Kidney (tissue), 14 donors: ENCODE measurements around the gene GLIS1. TPM values are rescaled to one million over a fixed set of nuclear protein-coding genes. Genes with fewer than 3 reads are reported as not detected.

Source experiments
- DNase-seq, 5 donors: peaks; one replicate each; pipeline ENCODE4 v3.0.0-alpha.2; 2013 to 2020
- FAIRE-seq: peaks from 2 replicates; lab custom pipeline; 2012; peaks lifted over from hg19 to GRCh38; lab: Jason Lieb, UNC
- H3K27ac ChIP-seq, 2 donors: one replicate each; pipeline ENCODE4 v1.7.0; 2013; ENCODE audit warnings: low read depth in 2 of 2, low read length in 2 of 2, inconsistent platforms in 1 of 2
- H3K27me3 ChIP-seq: one replicate; pipeline ENCODE4 v1.7.1; 2013; ENCODE audit warnings: low read length, inconsistent platforms; ENCODE audit not compliant: control insufficient read depth, insufficient read depth
- H3K36me3 ChIP-seq, 3 donors: one replicate each; pipeline versions ENCODE4 v1.7.0 to v1.7.1; 2013; ENCODE audit warnings: low read length in 3 of 3, control low read depth in 1 of 3, inconsistent platforms in 1 of 3; ENCODE audit not compliant: insufficient read depth in 3 of 3, control insufficient read depth in 2 of 3
- H3K4me1 ChIP-seq, 3 donors: one replicate each; pipeline versions ENCODE4 v1.7.0 to v1.7.1; 2013; ENCODE audit warnings: low read length in 3 of 3, inconsistent platforms in 1 of 3, low read depth in 1 of 3; ENCODE audit not compliant: control insufficient read depth in 2 of 3, insufficient read depth in 2 of 3
- H3K4me3 ChIP-seq, 3 donors: one replicate each; pipeline versions ENCODE4 v1.7.0 to v1.8.1; 2013; ENCODE audit warnings: low read length in 3 of 3, control low read depth in 1 of 3, inconsistent platforms in 1 of 3
- H3K9ac ChIP-seq, 3 donors: one replicate each; pipeline versions ENCODE4 v1.7.0 to v1.7.1; 2013; ENCODE audit warnings: low read length in 3 of 3, control low read depth in 1 of 3, inconsistent platforms in 1 of 3
- H3K9me3 ChIP-seq, 3 donors: one replicate each; pipeline versions ENCODE4 v1.7.0 to v1.7.1; 2013; ENCODE audit warnings: low read length in 3 of 3, control low read depth in 1 of 3, inconsistent platforms in 1 of 3; ENCODE audit not compliant: control insufficient read depth in 2 of 3, insufficient read depth in 1 of 3
- intact Hi-C: fragments of 100-400 bp; cut with DNase I; formaldehyde crosslinking; loops from one replicate; pipeline ENCODE4 v1.11.1; 2022
- polyA plus RNA-seq: library from polyadenylated mRNA; stranded (reverse); fragments of 350-450 nt; fragmentation: Illumina TruSeq; extraction: RNeasy Lipid Tissue Mini Kit (QIAGEN cat#74804); gene quantifications from one replicate; pipeline ENCODE4 v1.2.3, GENCODE V29; 2014; ENCODE audit warnings: low read depth, low replicate concordance; ENCODE audit not compliant: insufficient read depth
- total RNA-seq: library from RNA; stranded (reverse); fragmentation: NEBNext Ultra II Directional; extraction: Animal tissue kit (Norgen Biotek cat#: 25700); gene quantifications from one replicate; pipeline ENCODE4 v1.2.1, GENCODE V29; 2021
- TF ChIP-seq, protein P1 (sequence below): IDR thresholded peaks from 3 replicates; pipeline ENCODE4 v1.5.1; 2012; ENCODE audit warnings: mild to moderate bottlenecking, moderate library complexity, borderline replicate concordance; ENCODE audit not compliant: insufficient read depth; ENCODE audit errors: extremely low read depth
- donor health status: control.
- donor health status: control.
- donor health status: control.
- donor health status: control.
- donor health status: control.
- donor health status: DM: yes; HTN: yes; CAD: no.
- donor health status: Normal renal cell carcinoma (clear cell type).

The GLIS1 gene
- total and polyA plus RNA-seq, 2 donors from 2014 or later, result 3.3 to 3.7 TPM

DNA sequence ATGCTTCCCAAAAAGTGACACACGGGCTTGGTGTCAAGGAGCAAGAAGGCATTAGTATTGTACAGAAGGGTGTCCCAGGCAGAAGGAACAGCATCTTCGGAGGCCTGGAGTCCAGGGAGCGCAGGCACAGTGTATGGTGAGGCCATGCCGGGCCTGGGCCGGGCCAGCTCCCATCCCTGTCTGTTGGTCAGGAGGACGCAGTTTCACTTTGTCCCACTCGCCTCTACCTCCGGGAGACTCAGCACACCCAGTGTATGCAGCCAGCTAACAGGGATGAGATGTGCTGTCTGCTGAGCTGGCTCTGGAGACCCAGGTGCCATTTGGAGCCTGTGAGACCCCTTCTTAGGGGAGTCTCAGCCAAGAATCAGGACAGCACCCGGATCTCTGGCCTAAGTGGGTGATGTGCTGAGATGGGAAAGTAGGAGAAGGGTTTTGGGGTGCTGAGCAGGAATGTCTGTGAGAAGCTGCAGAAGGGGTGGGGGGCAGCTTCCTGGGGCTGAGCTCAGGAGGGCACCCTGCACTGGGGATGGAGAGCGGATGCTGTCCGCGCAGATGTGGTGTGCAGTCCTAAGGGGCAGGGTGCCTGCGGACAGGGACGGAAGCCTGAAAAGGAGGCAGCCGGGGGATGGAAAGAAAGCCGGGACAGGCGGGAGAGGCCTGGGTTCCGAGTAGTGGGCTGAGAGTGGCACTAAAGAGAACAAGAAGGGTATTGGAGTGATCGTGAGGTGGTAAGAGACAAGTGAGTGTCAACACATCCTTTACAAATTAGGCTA, 254.1 kb downstream of the GLIS1 start:
- Histone ChIP-seq H3K4me3 (no peak overlapping the region), H3K9ac (no peak overlapping the region), H3K4me1 (no peaks in the 10 kb centered on the region), H3K36me3 (no peaks in the 10 kb centered on the region), H3K27me3 (no peaks in the 10 kb centered on the region), H3K27ac (no peak overlapping the region), H3K9me3 (no peaks in the 10 kb centered on the region)
- intact Hi-C loops, result loop anchor here (5.0 kb wide), 2 partner anchors 197 to 267 kb away; no protein-coding TSS in a partner anchor
- no peak for FAIRE-seq
- no peak for DNase-seq
- TF ChIP-seq, protein P1, sequence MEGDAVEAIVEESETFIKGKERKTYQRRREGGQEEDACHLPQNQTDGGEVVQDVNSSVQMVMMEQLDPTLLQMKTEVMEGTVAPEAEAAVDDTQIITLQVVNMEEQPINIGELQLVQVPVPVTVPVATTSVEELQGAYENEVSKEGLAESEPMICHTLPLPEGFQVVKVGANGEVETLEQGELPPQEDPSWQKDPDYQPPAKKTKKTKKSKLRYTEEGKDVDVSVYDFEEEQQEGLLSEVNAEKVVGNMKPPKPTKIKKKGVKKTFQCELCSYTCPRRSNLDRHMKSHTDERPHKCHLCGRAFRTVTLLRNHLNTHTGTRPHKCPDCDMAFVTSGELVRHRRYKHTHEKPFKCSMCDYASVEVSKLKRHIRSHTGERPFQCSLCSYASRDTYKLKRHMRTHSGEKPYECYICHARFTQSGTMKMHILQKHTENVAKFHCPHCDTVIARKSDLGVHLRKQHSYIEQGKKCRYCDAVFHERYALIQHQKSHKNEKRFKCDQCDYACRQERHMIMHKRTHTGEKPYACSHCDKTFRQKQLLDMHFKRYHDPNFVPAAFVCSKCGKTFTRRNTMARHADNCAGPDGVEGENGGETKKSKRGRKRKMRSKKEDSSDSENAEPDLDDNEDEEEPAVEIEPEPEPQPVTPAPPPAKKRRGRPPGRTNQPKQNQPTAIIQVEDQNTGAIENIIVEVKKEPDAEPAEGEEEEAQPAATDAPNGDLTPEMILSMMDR, result no peak

DNA sequence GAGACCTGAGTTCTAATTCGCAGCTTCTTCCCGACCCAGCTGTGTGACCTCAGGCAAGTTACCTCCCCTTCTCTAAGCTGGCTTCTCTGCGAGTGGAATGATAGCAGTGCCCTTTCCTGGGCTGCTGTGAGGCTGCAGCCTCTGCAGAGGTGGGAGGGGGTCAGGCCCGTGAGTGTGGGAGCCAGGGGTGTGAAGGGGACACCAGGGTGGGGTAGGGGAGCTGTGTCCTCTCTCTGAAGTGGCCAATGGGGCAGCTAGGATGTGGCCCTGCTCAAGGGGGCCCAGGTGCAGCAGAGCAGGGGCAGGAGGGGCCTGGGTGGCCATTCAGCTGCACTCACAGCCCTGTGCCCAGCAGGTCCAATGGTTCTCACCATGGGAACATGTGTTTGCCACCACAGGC, 255.3 kb downstream of the GLIS1 start:
- Histone ChIP-seq H3K9me3 (no peaks in the 10 kb centered on the region), H3K36me3 (no peaks in the 10 kb centered on the region), H3K27me3 (no peaks in the 10 kb centered on the region), H3K27ac (no peak overlapping the region), H3K9ac (no peak overlapping the region), H3K4me3 (no peak overlapping the region), H3K4me1 (no peaks in the 10 kb centered on the region)
- intact Hi-C loops, result no loop called here
- no peak for FAIRE-seq
- TF ChIP-seq, protein P1, result no peak
- DNase-seq, result no peak

DNA sequence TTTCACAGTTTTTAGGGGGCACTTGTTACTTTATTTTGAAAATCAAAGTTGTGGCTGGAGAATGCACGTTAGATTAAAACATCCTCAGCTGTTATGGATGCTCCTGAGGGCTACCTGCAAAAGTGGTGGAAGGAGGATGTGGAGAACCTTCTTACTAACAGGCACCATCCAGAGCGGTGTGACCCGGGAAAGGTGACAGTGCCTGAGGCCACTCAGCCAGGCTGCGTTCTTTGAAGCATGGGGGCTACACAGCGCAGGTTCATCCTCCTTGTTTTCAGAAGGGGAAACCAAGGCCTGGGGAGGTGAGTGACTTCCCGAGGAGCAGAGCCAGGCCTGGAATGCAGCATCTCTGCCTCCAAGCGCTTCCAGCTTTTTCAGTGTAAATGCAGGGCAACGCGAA, 255.8 kb downstream of the GLIS1 start:
- FAIRE-seq (no peak), DNase-seq (no peak)
- Histone ChIP-seq H3K27me3 (no peaks in the 10 kb centered on the region), H3K9me3 (no peaks in the 10 kb centered on the region), H3K9ac (no peak overlapping the region), H3K27ac (no peak overlapping the region), H3K4me1 (no peaks in the 10 kb centered on the region), H3K36me3 (no peaks in the 10 kb centered on the region), H3K4me3 (no peak overlapping the region)
- TF ChIP-seq, protein P1, result no peak
- intact Hi-C loops, result no loop called here
